Transverse colon (tissue), 4 donors: ENCODE measurements around the gene TCF3.
"Not testable (repeated sequence)": the region's sequence is repeated elsewhere in the genome, so short reads cannot be mapped to it uniquely, and the experiment has no call there.

Experiments used
- EP300 ChIP-seq: sonication (generic); formaldehyde crosslinking; IDR thresholded peaks from one replicate; pipeline ENCODE4 v1.6.1; 2017; ENCODE audit warnings: antibody characterized with exemption, low read depth
- POLR2AphosphoS5 ChIP-seq, 3 donors: sonication (generic); formaldehyde crosslinking; IDR thresholded peaks; one replicate each; pipeline ENCODE4 v1.6.1; 2016; ENCODE audit warnings: antibody characterized with exemption in 3 of 3
- TF ChIP-seq, protein P1 (sequence below), 5 experiments: fragments of 200-600 bp in 3 of 5; fragments of 450-650 bp in 2 of 5; sonication (generic) in 3 of 5; IDR thresholded peaks; 1 replicate in 2 of 5; 2 replicates in 3 of 5; pipeline ENCODE4 v1.5.1; 2016 to 2017; ENCODE audit warnings: antibody characterized with exemption in 5 of 5, inconsistent platforms in 3 of 5, mild to moderate bottlenecking in 2 of 5, moderate library complexity in 1 of 5

GRCh38 chr19:1695481-1695880 lies 43.1 kb upstream of the TCF3 start:
- TF ChIP-seq, protein P1, sequence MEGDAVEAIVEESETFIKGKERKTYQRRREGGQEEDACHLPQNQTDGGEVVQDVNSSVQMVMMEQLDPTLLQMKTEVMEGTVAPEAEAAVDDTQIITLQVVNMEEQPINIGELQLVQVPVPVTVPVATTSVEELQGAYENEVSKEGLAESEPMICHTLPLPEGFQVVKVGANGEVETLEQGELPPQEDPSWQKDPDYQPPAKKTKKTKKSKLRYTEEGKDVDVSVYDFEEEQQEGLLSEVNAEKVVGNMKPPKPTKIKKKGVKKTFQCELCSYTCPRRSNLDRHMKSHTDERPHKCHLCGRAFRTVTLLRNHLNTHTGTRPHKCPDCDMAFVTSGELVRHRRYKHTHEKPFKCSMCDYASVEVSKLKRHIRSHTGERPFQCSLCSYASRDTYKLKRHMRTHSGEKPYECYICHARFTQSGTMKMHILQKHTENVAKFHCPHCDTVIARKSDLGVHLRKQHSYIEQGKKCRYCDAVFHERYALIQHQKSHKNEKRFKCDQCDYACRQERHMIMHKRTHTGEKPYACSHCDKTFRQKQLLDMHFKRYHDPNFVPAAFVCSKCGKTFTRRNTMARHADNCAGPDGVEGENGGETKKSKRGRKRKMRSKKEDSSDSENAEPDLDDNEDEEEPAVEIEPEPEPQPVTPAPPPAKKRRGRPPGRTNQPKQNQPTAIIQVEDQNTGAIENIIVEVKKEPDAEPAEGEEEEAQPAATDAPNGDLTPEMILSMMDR (IDR thresholded peaks at IDR 0.05) = not testable (repeated sequence)
- not testable (repeated sequence) for TF ChIP-seq POLR2AphosphoS5 (IDR thresholded peaks at IDR 0.05); EP300
